GM12873 (cell line): ENCODE measurements around the gene CACNA1C.

Experiments used
- TF ChIP-seq, protein P1 (sequence below): IDR thresholded peaks from 2 replicates; pipeline ENCODE4 v1.5.1; 2012; ENCODE audit warnings: low read depth, mild to moderate bottlenecking, moderate library complexity, low read length, control low read depth; ENCODE audit not compliant: insufficient read depth; ENCODE audit errors: missing control alignments

The CACNA1C gene

DNA sequence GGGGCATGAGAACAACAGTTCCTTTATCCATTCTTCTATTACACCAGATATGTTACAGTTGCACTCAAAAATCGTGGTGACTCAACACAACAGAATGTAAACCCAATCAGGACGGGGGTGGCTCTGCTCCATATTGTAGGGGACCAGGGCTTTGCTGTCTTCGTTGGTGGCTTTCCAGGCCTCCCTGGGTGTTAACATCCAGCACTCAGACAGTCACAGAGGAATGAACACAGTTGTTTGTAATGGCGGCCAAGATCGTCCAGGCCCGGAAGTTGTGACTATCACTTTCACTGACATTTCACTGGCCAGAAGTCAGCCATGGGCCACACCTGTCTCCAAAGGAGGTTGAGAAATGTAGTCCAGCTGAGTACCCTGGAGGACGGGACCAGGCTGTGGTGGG, 204.1 kb downstream of the CACNA1C start:
- TF ChIP-seq, protein P1, sequence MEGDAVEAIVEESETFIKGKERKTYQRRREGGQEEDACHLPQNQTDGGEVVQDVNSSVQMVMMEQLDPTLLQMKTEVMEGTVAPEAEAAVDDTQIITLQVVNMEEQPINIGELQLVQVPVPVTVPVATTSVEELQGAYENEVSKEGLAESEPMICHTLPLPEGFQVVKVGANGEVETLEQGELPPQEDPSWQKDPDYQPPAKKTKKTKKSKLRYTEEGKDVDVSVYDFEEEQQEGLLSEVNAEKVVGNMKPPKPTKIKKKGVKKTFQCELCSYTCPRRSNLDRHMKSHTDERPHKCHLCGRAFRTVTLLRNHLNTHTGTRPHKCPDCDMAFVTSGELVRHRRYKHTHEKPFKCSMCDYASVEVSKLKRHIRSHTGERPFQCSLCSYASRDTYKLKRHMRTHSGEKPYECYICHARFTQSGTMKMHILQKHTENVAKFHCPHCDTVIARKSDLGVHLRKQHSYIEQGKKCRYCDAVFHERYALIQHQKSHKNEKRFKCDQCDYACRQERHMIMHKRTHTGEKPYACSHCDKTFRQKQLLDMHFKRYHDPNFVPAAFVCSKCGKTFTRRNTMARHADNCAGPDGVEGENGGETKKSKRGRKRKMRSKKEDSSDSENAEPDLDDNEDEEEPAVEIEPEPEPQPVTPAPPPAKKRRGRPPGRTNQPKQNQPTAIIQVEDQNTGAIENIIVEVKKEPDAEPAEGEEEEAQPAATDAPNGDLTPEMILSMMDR, result no peak

DNA sequence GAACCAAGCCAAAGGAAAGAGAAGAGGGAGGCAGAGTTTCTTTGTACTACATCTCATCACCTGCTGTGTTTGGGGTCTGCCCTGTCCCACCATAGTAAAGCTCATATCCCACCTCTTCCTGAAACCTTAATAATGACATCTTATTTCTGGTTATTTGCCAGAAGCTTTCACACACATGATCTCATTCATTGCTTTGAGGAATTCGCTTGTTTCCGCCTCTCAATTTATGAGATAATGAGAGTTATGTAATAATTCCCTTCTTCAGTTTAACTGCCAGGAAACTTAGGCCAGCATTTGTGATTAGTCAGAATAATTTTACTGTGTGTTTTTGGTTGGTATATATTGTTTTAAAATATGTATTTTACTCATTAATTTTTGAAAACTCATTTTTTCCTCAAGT, 205.2 kb downstream of the CACNA1C start:
- TF ChIP-seq, protein P1, result no peak

DNA sequence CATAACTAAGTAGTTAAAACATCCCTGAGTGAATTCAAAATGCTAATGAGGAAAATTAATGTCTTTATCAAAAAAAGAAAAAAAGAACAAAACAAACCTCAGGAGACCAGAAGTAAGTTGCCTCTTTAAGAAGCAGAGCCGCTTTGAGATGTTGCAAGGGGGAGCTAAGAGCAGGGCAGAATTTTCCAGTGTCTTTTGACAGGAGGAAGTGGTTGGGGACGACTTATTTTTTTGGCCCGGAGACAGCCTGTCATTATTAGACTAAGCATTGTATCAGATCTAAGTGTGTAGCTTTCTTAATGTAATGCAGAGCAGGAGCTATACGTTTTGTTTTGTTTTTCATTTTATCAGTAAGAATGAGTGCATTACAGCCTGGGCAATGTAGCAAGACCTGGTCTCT, 206.6 kb downstream of the CACNA1C start:
- TF ChIP-seq, protein P1, result no peak

DNA sequence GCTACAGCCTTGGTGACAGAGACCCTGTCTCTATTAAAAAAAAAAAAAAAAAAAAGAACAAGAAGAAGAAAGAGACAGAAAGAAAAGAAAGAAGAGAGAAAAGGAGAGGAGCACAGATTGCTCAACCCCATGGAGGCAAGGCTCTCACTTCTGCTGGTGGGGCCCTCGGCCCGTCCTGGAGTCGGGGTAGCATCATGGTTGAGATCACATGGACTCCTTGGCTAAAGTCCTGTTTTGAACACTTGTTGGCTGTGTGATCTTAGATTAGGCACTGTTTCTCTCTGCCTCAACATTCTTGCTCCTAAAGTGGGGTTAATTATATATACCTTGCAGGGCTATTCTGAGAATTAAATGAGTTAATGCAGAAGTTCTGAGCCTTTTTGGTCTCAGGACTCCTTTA, 207.7 kb downstream of the CACNA1C start:
- TF ChIP-seq, protein P1, result no peak

DNA sequence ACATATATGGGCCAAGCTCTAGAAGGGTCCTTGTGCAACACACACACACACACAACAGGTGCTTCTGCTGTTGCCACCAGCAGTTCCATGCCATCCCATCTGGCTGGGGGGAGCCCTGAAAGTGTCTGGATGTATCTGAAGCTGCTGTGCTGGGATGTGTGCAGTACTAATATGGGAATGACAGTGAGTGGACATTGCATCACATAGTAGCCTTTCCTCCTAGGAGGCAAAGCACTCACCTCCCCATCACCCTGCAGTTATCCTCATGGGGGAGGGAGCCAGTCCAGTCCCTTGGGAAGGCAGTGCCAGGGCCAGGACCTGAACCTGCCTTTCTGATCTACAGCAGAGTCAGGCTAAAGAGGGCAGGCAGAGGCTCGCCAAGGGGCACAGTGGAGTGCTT, 208.9 kb downstream of the CACNA1C start:
- TF ChIP-seq, protein P1, result no peak

DNA sequence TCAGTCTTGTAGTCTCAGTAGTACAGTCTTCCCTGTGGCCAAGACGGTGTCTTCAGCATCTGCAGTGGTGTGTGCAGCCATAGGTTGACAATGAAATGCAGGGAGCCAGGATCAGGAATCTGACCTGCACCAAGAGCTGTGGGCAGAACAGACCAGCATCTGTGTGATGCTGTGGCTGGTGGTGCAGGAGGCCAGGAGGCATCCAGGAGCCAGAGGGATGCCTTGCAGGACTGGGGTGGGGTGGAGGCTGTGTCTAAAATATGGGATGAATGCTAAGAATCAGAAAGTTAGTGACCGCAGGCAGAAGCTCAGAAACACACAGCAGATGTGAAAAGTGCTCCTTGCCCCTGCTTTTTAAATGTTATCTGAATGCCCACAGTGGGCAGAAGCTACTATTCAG, 209.7 kb downstream of the CACNA1C start:
- TF ChIP-seq, protein P1, result no peak

DNA sequence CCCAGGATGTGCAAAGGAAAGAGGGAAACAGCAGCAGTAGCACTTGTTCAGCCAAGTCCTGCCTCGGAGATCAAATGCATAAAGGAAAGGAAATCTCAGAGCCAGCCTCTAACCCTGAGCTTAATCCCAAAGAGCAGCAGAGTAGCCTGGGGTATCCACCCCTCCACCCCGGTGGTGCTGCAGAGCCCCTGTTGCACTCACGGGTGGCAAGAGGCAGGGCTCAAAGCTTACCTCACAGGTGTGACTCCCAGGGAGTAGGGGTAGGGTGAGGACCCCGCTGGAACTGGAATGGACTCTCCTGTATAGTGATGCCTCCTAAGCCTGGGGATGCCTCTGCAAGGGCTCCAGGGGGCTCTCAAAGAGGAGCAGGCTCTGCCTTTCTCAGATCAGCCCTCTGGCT, 211.1 kb downstream of the CACNA1C start:
- TF ChIP-seq, protein P1, result no peak
